Transverse colon (tissue), 4 donors: ENCODE measurements around the gene TARS1.

Experiments used
- CTCF ChIP-seq, 5 experiments: fragments of 200-600 bp in 3 of 5; fragments of 450-650 bp in 2 of 5; sonication (generic) in 3 of 5; IDR thresholded peaks; 1 replicate in 2 of 5; 2 replicates in 3 of 5; pipeline ENCODE4 v1.5.1; 2016 to 2017; ENCODE audit warnings: antibody characterized with exemption in 5 of 5, inconsistent platforms in 3 of 5, mild to moderate bottlenecking in 2 of 5, moderate library complexity in 1 of 5
- EP300 ChIP-seq: sonication (generic); formaldehyde crosslinking; IDR thresholded peaks from one replicate; pipeline ENCODE4 v1.6.1; 2017; ENCODE audit warnings: antibody characterized with exemption, low read depth
- POLR2AphosphoS5 ChIP-seq, 3 donors: sonication (generic); formaldehyde crosslinking; IDR thresholded peaks; one replicate each; pipeline ENCODE4 v1.6.1; 2016; ENCODE audit warnings: antibody characterized with exemption in 3 of 3

DNA sequence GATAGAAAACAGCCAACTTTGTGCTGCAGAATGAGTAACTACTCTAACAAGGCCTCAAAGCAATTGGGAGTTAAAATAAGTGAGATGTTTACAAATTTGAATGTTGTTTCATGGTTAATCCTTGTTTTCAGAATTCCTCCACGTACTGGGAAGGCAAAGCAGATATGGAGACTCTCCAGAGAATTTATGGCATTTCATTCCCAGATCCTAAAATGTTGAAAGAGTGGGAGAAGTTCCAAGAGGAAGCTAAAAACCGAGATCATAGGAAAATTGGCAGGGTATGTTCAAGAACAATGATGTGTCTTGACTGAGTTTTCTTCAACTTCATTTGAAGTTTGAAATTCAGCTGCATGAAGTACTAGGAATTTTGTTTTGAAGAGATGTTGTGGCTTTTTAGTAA, 16.4 kb downstream of the TARS1 start:
- TF ChIP-seq POLR2AphosphoS5 (IDR thresholded peaks at IDR 0.05) (no peak), CTCF (IDR thresholded peaks at IDR 0.05) (no peak), EP300 (no peak)
